ENCODE measurements around the gene EXOG.

- TF ChIP-seq POLR2A (IDR thresholded peaks at IDR 0.05; ENCODE audit: low read length) (no peak), GATA1 (IDR thresholded peaks at IDR 0.05; ENCODE audit: low read depth, low read length) (no peak)
Observed at GRCh38 chr3:38552364-38552763, 56.2 kb downstream of the EXOG start.

Data from erythroblast (primary cell).